ENCODE data around the gene SRPK1. TPM values are rescaled to one million over a fixed set of nuclear protein-coding genes. Genes with fewer than 3 reads are reported as not detected.

Gene SRPK1
- total RNA-seq, 1 experiment from 2014 or later, result 89.4 TPM

DNA sequence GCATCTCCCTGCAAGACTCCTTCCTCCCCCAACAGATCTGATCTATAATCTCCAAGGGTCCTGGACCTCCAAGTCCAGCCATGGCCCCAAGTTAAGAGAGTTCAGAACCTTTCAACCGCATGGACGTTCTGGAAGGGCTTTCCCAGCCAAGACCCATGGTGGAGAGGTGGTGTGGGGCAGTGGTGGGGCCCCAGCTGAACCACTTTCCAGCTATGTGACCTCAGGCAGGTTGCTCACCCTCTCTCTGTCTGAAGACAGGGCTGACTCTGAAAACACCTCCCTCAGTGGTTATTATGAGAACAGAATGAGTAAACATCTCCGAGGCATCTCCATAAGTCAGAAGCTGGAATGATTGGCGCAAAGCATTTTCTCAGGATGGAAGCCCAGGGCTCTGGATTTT is 124.7 kb downstream of the SRPK1 start:
- no peaks in the 10 kb centered on the region for H4K20me1 ChIP-seq (ENCODE audit: insufficient read depth)
- H3K9me2 ChIP-seq (ENCODE audit: insufficient read depth), result no peaks in the 10 kb centered on the region
- no peak overlapping the region for H3K4me3 ChIP-seq (replicated peaks in 1 of 2; ENCODE audit: low read depth in 1 of 2, low read length in 2 of 2)
- CTCF ChIA-PET, result no interaction called here
- BruUV-seq (replicated peaks), result no TSS peak
- no peaks in the 10 kb centered on the region for H3K9me3 ChIP-seq (ENCODE audit: control insufficient read depth in 1 of 2, insufficient read depth in 1 of 2, low read depth in 1 of 2, low read length in 2 of 2)
- no peak for ATAC-seq
- H3K9ac ChIP-seq (ENCODE audit: low read length), result no peak overlapping the region
- POLR2A ChIA-PET, result interaction anchor here (1.6 kb wide), 1 partner anchor 12 kb away, joined by 3 read pairs; no protein-coding TSS in a partner anchor
- intact Hi-C loops (cut with micrococcal nuclease), result no loop called here
- no peak for DNase-seq (ENCODE audit: low read depth, low spot score)
- no peaks in the 10 kb centered on the region for H3K36me3 ChIP-seq (ENCODE audit: control insufficient read depth in 1 of 2, insufficient read depth in 2 of 2, low read length in 2 of 2)
- no peak for TF ChIP-seq ZFX (IDR thresholded peaks at IDR 0.05)
- TF ChIP-seq CEBPB (IDR thresholded peaks at IDR 0.05; ENCODE audit: low read depth), result no peak
- no peak for TF ChIP-seq SRF (IDR thresholded peaks at IDR 0.05; ENCODE audit: low read depth)
- no peak for TF ChIP-seq FOSL1 (IDR thresholded peaks at IDR 0.05; ENCODE audit: low read depth)
- TF ChIP-seq, protein P1, sequence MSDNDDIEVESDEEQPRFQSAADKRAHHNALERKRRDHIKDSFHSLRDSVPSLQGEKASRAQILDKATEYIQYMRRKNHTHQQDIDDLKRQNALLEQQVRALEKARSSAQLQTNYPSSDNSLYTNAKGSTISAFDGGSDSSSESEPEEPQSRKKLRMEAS (IDR thresholded peaks at IDR 0.05), result no peak
- TF ChIP-seq CTCF (IDR thresholded peaks at IDR 0.05 in 2 of 3, conservative IDR thresholded peaks at IDR 0.05 in 1 of 3; ENCODE audit: borderline replicate concordance in 1 of 3, insufficient read depth in 1 of 3, low read depth in 2 of 3, low read length in 2 of 3), result no peak
- no peak for TF ChIP-seq EZH2 (IDR thresholded peaks at IDR 0.05)
- no peak for TF ChIP-seq EZH2phosphoT487 (IDR thresholded peaks at IDR 0.05; ENCODE audit: borderline replicate concordance)
- no peak overlapping the region for H2AFZ ChIP-seq (ENCODE audit: low read depth, low read length, poor library complexity, severe bottlenecking)
- no peaks in the 10 kb centered on the region for H3K79me2 ChIP-seq (ENCODE audit: insufficient read depth, low read length)
- RAD21 ChIA-PET (ENCODE audit: low non-redundant PET in 1 of 2, low total read pairs in 2 of 2, uncharacterized antibody in 2 of 2, unreplicated experiment in 2 of 2), result no interaction called here
- no peaks in the 10 kb centered on the region for H3K4me1 ChIP-seq (ENCODE audit: control insufficient read depth in 1 of 2, insufficient read depth in 2 of 2, low read length in 2 of 2)
- H3K27ac ChIP-seq (ENCODE audit: low read depth, low read length), result no peak overlapping the region
- H3K27me3 ChIP-seq (ENCODE audit: insufficient read depth, low read length), result 0 out of 2 replicates have a peak, but pooled peaks cover 3% of the 10 kb centered on the region
- H3K4me2 ChIP-seq (ENCODE audit: low read length), result no peak overlapping the region

GRCh38 chr6:35795453-35796071 is 125.3 kb downstream of the SRPK1 start:
- RAD21 ChIA-PET (ENCODE audit: low non-redundant PET in 1 of 2, low total read pairs in 2 of 2, uncharacterized antibody in 2 of 2, unreplicated experiment in 2 of 2), result no interaction called here
- CTCF ChIA-PET, result no interaction called here
- Histone ChIP-seq H3K4me3 (replicated peaks in 1 of 2; ENCODE audit: low read depth in 1 of 2, low read length in 2 of 2) (no peak overlapping the region), H3K27ac (ENCODE audit: low read depth, low read length) (no peak overlapping the region), H3K9ac (ENCODE audit: low read length) (no peak overlapping the region), H3K36me3 (ENCODE audit: control insufficient read depth in 1 of 2, insufficient read depth in 2 of 2, low read length in 2 of 2) (no peaks in the 10 kb centered on the region), H3K4me2 (ENCODE audit: low read length) (no peak overlapping the region), H4K20me1 (ENCODE audit: insufficient read depth) (no peaks in the 10 kb centered on the region), H3K4me1 (ENCODE audit: control insufficient read depth in 1 of 2, insufficient read depth in 2 of 2, low read length in 2 of 2) (no peaks in the 10 kb centered on the region), H3K9me2 (ENCODE audit: insufficient read depth) (no peaks in the 10 kb centered on the region), H2AFZ (ENCODE audit: low read depth, low read length, poor library complexity, severe bottlenecking) (no peak overlapping the region), H3K27me3 (ENCODE audit: insufficient read depth, low read length) (0 out of 2 replicates have a peak, but pooled peaks cover 3% of the 10 kb centered on the region), H3K79me2 (ENCODE audit: insufficient read depth, low read length) (no peaks in the 10 kb centered on the region), H3K9me3 (ENCODE audit: control insufficient read depth in 1 of 2, insufficient read depth in 1 of 2, low read depth in 1 of 2, low read length in 2 of 2) (no peaks in the 10 kb centered on the region)
- TF ChIP-seq ZNF274 (IDR thresholded peaks at IDR 0.05; ENCODE audit: low read depth, low read length), result no peak
- no peak for TF ChIP-seq TCF7L2 (IDR thresholded peaks at IDR 0.05; ENCODE audit: borderline replicate concordance, extremely low read depth, insufficient read depth, insufficient read length)
- no peak for TF ChIP-seq EGR1 (IDR thresholded peaks at IDR 0.05; ENCODE audit: low read depth)
- no peak for TF ChIP-seq EZH2 (IDR thresholded peaks at IDR 0.05)
- no peak for TF ChIP-seq ZFX (IDR thresholded peaks at IDR 0.05)
- no peak for TF ChIP-seq FOSL1 (IDR thresholded peaks at IDR 0.05; ENCODE audit: low read depth)
- no peak for TF ChIP-seq ELF1 (IDR thresholded peaks at IDR 0.05; ENCODE audit: borderline replicate concordance, low read depth)
- no peak for TF ChIP-seq SIN3A (IDR thresholded peaks at IDR 0.05; ENCODE audit: low read depth)
- TF ChIP-seq POLR2A (IDR thresholded peaks at IDR 0.05; ENCODE audit: borderline replicate concordance, extremely low read depth, insufficient read depth, insufficient read length), result no peak
- no peak for TF ChIP-seq SP1 (IDR thresholded peaks at IDR 0.05; ENCODE audit: low read depth)
- no peak for TF ChIP-seq RAD21 (IDR thresholded peaks at IDR 0.05; ENCODE audit: low read depth)
- DNase-seq (ENCODE audit: low read depth, low spot score) (no peak), ATAC-seq (no peak)
- POLR2A ChIA-PET, result no interaction called here
- intact Hi-C loops (cut with micrococcal nuclease), result no loop called here
- no TSS peak for BruUV-seq (replicated peaks)

Data from HCT116 (cell line).